ENCODE data around the gene RFX4. TPM values are rescaled to one million over a fixed set of nuclear protein-coding genes. Genes with fewer than 3 reads are reported as not detected.

Gene RFX4
- total RNA-seq, 4 donors from 2014 or later: not detected

DNA sequence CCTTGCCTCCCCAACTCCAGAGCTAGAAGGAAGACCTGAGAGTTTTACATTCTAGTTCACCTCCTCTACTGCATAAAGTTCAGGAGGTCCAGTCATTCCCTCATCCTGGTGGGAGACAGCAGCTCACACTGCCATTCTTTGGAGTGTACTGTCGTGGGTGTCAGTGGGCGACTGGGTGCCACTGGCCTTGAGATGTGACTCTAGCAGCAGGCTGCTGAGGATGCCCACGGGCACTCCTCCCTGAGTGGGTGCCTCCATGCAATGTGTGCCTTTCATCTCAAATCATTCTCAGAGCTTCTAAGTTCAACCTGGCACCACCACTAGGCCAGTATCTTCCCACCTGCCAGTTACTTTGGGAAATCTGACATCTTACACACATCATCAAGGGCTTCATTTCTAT is 12.5 kb downstream of the RFX4 start:
- TF ChIP-seq, protein P1, sequence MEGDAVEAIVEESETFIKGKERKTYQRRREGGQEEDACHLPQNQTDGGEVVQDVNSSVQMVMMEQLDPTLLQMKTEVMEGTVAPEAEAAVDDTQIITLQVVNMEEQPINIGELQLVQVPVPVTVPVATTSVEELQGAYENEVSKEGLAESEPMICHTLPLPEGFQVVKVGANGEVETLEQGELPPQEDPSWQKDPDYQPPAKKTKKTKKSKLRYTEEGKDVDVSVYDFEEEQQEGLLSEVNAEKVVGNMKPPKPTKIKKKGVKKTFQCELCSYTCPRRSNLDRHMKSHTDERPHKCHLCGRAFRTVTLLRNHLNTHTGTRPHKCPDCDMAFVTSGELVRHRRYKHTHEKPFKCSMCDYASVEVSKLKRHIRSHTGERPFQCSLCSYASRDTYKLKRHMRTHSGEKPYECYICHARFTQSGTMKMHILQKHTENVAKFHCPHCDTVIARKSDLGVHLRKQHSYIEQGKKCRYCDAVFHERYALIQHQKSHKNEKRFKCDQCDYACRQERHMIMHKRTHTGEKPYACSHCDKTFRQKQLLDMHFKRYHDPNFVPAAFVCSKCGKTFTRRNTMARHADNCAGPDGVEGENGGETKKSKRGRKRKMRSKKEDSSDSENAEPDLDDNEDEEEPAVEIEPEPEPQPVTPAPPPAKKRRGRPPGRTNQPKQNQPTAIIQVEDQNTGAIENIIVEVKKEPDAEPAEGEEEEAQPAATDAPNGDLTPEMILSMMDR (IDR thresholded peaks at IDR 0.05): no peak
- no peak for TF ChIP-seq EP300 (IDR thresholded peaks at IDR 0.05)
- no peak for TF ChIP-seq POLR2A (IDR thresholded peaks at IDR 0.05)
- TF ChIP-seq POLR2AphosphoS5 (IDR thresholded peaks at IDR 0.05): no peak
- no peak overlapping the region for H3K27ac ChIP-seq
- H3K36me3 ChIP-seq: no peaks in the 10 kb centered on the region
- peaks cover 49% of the 10 kb centered on the region for H3K27me3 ChIP-seq
- no peak overlapping the region for H3K4me3 ChIP-seq
- no peak for DNase-seq (ENCODE audit: low spot score in 2 of 2)
- WGBS: 91% methylated on average over 3 of the region's 3 CpGs
- H3K4me1 ChIP-seq: no peaks in the 10 kb centered on the region
- H3K9me3 ChIP-seq: no peaks in the 10 kb centered on the region

GRCh38 chr12:106598003-106598402 is 15.2 kb downstream of the RFX4 start:
- no peak overlapping the region for H3K27ac ChIP-seq
- H3K4me3 ChIP-seq: no peak overlapping the region
- DNase-seq (ENCODE audit: low spot score in 2 of 2): no peak
- H3K9me3 ChIP-seq: no peaks in the 10 kb centered on the region
- WGBS: 56% methylated on average over 5 of the region's 5 CpGs
- H3K36me3 ChIP-seq: no peaks in the 10 kb centered on the region
- no peaks in the 10 kb centered on the region for H3K4me1 ChIP-seq
- TF ChIP-seq, protein P1 (IDR thresholded peaks at IDR 0.05): no peak
- no peak for TF ChIP-seq POLR2A (IDR thresholded peaks at IDR 0.05)
- TF ChIP-seq POLR2AphosphoS5 (IDR thresholded peaks at IDR 0.05): no peak
- no peak for TF ChIP-seq EP300 (IDR thresholded peaks at IDR 0.05)
- H3K27me3 ChIP-seq: peaks cover 28% of the 10 kb centered on the region

DNA sequence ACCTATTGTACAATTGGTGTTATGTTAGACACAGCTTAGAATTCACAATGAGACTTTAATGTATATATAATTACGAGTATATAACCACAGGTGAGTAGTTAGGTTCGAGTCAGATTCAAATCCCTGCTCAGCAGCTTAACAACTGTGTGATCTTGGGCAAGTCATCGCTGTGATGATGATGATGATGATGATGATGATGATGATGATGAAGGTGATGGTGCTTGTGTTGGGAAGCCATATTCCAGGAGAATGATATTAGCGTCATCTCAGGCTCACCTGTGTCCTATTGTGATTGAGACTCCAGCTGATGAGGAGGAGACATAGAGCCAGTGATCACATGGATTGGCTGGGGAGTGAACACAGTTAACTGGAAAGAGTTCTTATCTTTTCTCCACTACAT is 16.5 kb downstream of the RFX4 start:
- H3K4me1 ChIP-seq: no peaks in the 10 kb centered on the region
- no peaks in the 10 kb centered on the region for H3K9me3 ChIP-seq
- no peaks in the 10 kb centered on the region for H3K36me3 ChIP-seq
- TF ChIP-seq POLR2AphosphoS5 (IDR thresholded peaks at IDR 0.05): no peak
- TF ChIP-seq, protein P1 (IDR thresholded peaks at IDR 0.05): no peak
- no peak for TF ChIP-seq POLR2A (IDR thresholded peaks at IDR 0.05)
- no peak for TF ChIP-seq EP300 (IDR thresholded peaks at IDR 0.05)
- DNase-seq (ENCODE audit: low spot score in 2 of 2): no peak
- no peak overlapping the region for H3K27ac ChIP-seq
- H3K4me3 ChIP-seq: no peak overlapping the region
- WGBS: 92% methylated on average over 4 of the region's 4 CpGs
- H3K27me3 ChIP-seq: peaks cover 22% of the 10 kb centered on the region

- TF ChIP-seq EP300 (IDR thresholded peaks at IDR 0.05): no peak
- 78% methylated on average over 5 of the region's 5 CpGs for WGBS
These were observed 17.7 kb downstream of the RFX4 start for GRCh38 chr12:106600503-106600902.

DNA sequence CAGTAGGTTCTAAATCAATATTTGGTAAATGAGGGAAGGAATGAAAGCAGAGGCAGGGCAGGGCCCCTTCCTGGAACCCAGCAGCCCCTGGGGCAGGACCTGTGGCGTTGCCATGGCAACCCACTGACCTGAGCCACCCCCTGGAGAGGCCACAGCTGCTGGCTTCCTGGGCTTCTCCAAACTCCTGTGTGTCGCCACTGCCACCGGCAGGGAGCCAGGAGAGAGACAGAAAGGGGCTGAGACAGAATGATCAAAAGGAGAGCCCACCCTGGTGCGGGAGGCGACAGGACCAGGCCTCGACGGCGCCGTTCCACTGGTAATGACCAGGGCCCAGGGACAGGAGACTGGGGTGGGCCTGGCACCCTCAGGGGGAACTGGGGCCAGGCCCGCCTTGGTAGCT is 18.2 kb downstream of the RFX4 start:
- DNase-seq (ENCODE audit: low spot score in 2 of 2): no peak
- Histone ChIP-seq H3K9me3 (no peaks in the 10 kb centered on the region), H3K4me1 (no peaks in the 10 kb centered on the region), H3K27ac (no peak overlapping the region), H3K36me3 (no peaks in the 10 kb centered on the region), H3K4me3 (no peak overlapping the region), H3K27me3 (peaks cover 17% of the 10 kb centered on the region)
- WGBS: 73% methylated on average over 10 of the region's 10 CpGs
- TF ChIP-seq POLR2A (IDR thresholded peaks at IDR 0.05) (no peak), EP300 (IDR thresholded peaks at IDR 0.05) (no peak), POLR2AphosphoS5 (IDR thresholded peaks at IDR 0.05) (no peak)
- TF ChIP-seq, protein P1 (IDR thresholded peaks at IDR 0.05): no peak

More at GRCh38 chr12:106600503-106600902, 17.7 kb downstream of the RFX4 start:
- no peaks in the 10 kb centered on the region for H3K4me1 ChIP-seq
- H3K9me3 ChIP-seq: no peaks in the 10 kb centered on the region
- no peak overlapping the region for H3K4me3 ChIP-seq
- H3K27ac ChIP-seq: no peak overlapping the region
- peaks cover 20% of the 10 kb centered on the region for H3K27me3 ChIP-seq
- no peak for DNase-seq (ENCODE audit: low spot score in 2 of 2)
- no peaks in the 10 kb centered on the region for H3K36me3 ChIP-seq

DNA sequence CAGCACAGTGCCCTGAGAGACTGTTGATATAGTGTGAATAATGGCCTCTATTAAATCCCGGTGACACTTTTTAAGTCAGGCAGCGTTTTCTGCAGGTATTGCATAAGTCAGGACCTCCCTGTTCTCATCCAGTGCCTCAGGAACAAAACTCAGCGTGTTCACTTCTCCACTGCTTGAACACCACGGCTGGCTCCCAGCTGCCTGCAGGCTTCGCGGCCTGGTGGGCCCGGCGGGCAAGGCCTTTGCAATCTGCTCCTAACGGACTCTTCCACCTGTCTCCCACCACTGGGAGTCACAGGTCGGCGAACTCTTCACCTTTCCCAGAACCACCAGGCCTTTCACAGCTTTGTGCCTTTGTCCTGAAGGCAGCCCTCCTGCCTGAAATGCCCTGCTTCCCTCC is 18.7 kb downstream of the RFX4 start:
- Histone ChIP-seq H3K9me3 (no peaks in the 10 kb centered on the region), H3K27ac (no peak overlapping the region), H3K36me3 (no peaks in the 10 kb centered on the region), H3K4me1 (no peaks in the 10 kb centered on the region), H3K4me3 (no peak overlapping the region), H3K27me3 (peaks cover 19% of the 10 kb centered on the region)
- 79% methylated on average over 11 of the region's 11 CpGs for WGBS
- TF ChIP-seq, protein P1 (IDR thresholded peaks at IDR 0.05): no peak
- no peak for TF ChIP-seq EP300 (IDR thresholded peaks at IDR 0.05)
- no peak for TF ChIP-seq POLR2AphosphoS5 (IDR thresholded peaks at IDR 0.05)
- TF ChIP-seq POLR2A (IDR thresholded peaks at IDR 0.05): no peak
- DNase-seq (ENCODE audit: low spot score in 2 of 2): no peak
